GM23338 (cell line): ENCODE results near the gene TBC1D19. TPM values are rescaled to one million over a fixed set of nuclear protein-coding genes. Genes with fewer than 3 reads are reported as not detected.

Experiments
- ATAC-seq: fragments of 200-7000 bp; cut with Tn5 transposase; 3 replicates; pipeline ENCODE4 v1.9.1; 2020
- DNase-seq: peaks from one replicate; pipeline ENCODE4 v3.0.0-alpha.2; 2015; ENCODE audit warnings: low spot score
- H2AFZ ChIP-seq: fragments of 200-600 bp; sonication (generic); 2 replicates; pipeline ENCODE4 v1.8.0; 2016; ENCODE audit warnings: antibody characterized with exemption, mild to moderate bottlenecking, moderate library complexity
- H3F3A ChIP-seq: fragments of 200-600 bp; sonication (generic); replicated peaks from 2 replicates; pipeline ENCODE4 v1.8.0; 2017; ENCODE audit warnings: antibody characterized with exemption, mixed run types, low read depth
- H3K27ac ChIP-seq: fragments of 200-600 bp; sonication (generic); 2 replicates; pipeline ENCODE4 v1.6.1; 2016; ENCODE audit warnings: low read depth
- H3K27me3 ChIP-seq: fragments of 200-600 bp; sonication (generic); 2 replicates; pipeline ENCODE4 v1.8.0; 2016; ENCODE audit warnings: mild to moderate bottlenecking, mixed run types, moderate library complexity; ENCODE audit not compliant: insufficient read depth
- H3K36me3 ChIP-seq: fragments of 200-600 bp; sonication (generic); 2 replicates; pipeline ENCODE4 v1.8.0; 2016; ENCODE audit warnings: mild to moderate bottlenecking; ENCODE audit not compliant: insufficient read depth
- H3K4me1 ChIP-seq: fragments of 200-600 bp; sonication (generic); 2 replicates; pipeline ENCODE4 v1.8.0; 2016; ENCODE audit warnings: mild to moderate bottlenecking, moderate library complexity; ENCODE audit not compliant: insufficient read depth
- H3K4me2 ChIP-seq: fragments of 200-600 bp; sonication (generic); 2 replicates; pipeline ENCODE4 v1.7.1; 2017; ENCODE audit warnings: mixed run types
- H3K4me3 ChIP-seq: fragments of 200-600 bp; sonication (generic); 2 replicates; pipeline ENCODE4 v1.6.1; 2016; ENCODE audit warnings: mixed run types
- H3K79me2 ChIP-seq: fragments of 200-600 bp; sonication (generic); replicated peaks from 2 replicates; pipeline ENCODE4 v1.8.0; 2017; ENCODE audit warnings: mild to moderate bottlenecking; ENCODE audit not compliant: insufficient read depth
- H3K9me2 ChIP-seq: fragments of 200-600 bp; sonication (generic); 2 replicates; pipeline ENCODE4 v1.8.0; 2017; ENCODE audit not compliant: insufficient read depth
- H4K20me1 ChIP-seq: fragments of 200-600 bp; sonication (generic); replicated peaks from 2 replicates; pipeline ENCODE4 v1.8.0; 2017; ENCODE audit warnings: mild to moderate bottlenecking; ENCODE audit not compliant: insufficient read depth
- H3K27ac Mint-ChIP-seq: 2 replicates; pipeline ENCODE4 v1.8.0; 2020; ENCODE audit warnings: inconsistent platforms, mild to moderate bottlenecking, moderate library complexity, mixed read lengths
- H3K27me3 Mint-ChIP-seq: 3 replicates; pipeline ENCODE4 v1.8.0; 2022; ENCODE audit warnings: low read depth, mild to moderate bottlenecking, moderate library complexity, mixed read lengths, inconsistent platforms; ENCODE audit not compliant: insufficient read depth, poor library complexity
- H3K36me3 Mint-ChIP-seq: 3 replicates; pipeline ENCODE4 v1.8.0; 2021; ENCODE audit warnings: low read depth, mild to moderate bottlenecking, inconsistent platforms, moderate library complexity, mixed read lengths
- H3K4me1 Mint-ChIP-seq: 3 replicates; pipeline ENCODE4 v1.8.0; 2020; ENCODE audit warnings: mild to moderate bottlenecking, inconsistent platforms, mixed read lengths
- H3K4me3 Mint-ChIP-seq: 3 replicates; pipeline ENCODE4 v1.8.0; 2021; ENCODE audit warnings: moderate library complexity, mild to moderate bottlenecking, inconsistent platforms, mixed read lengths
- H3K9me3 Mint-ChIP-seq: 3 replicates; pipeline ENCODE4 v1.8.0; 2020; ENCODE audit warnings: moderate library complexity, mild to moderate bottlenecking, inconsistent platforms, mixed read lengths
- CREB1 ChIP-seq: fragments of 250-450 bp; sonication (Bioruptor Pico); IDR thresholded peaks from 2 replicates; pipeline ENCODE4 v1.5.0; 2020; ENCODE audit warnings: low read depth, mild to moderate bottlenecking, moderate library complexity
- ETS1 ChIP-seq: IDR thresholded peaks from 2 replicates; pipeline ENCODE4 v1.6.1; 2016; ENCODE audit warnings: antibody characterized with exemption
- EZH2 ChIP-seq: fragments of 200-600 bp; sonication (generic); IDR thresholded peaks from one replicate; pipeline ENCODE4 v1.8.0; 2017; ENCODE audit warnings: antibody characterized with exemption, mild to moderate bottlenecking, low read depth; ENCODE audit not compliant: unreplicated experiment
- EZH2phosphoT487 ChIP-seq: fragments of 200-600 bp; sonication (generic); IDR thresholded peaks from one replicate; pipeline ENCODE4 v1.8.1; 2018; ENCODE audit warnings: antibody characterized with exemption; ENCODE audit not compliant: unreplicated experiment
- JUNB ChIP-seq: IDR thresholded peaks from one replicate; pipeline ENCODE4 v1.6.1; 2016; ENCODE audit warnings: antibody characterized with exemption; ENCODE audit not compliant: unreplicated experiment
- NANOG ChIP-seq: IDR thresholded peaks from 2 replicates; pipeline ENCODE4 v1.6.1; 2016; ENCODE audit warnings: antibody characterized with exemption, borderline replicate concordance
- POLR2AphosphoS5 ChIP-seq: IDR thresholded peaks from 2 replicates; pipeline ENCODE4 v1.6.1; 2016; ENCODE audit warnings: antibody characterized with exemption, low read depth
- STAT1 ChIP-seq: IDR thresholded peaks from one replicate; pipeline ENCODE4 v1.6.1; 2016; ENCODE audit warnings: antibody characterized with exemption; ENCODE audit not compliant: unreplicated experiment
- ZNF114 ChIP-seq: fragments of 250-450 bp; sonication (Bioruptor Pico); IDR thresholded peaks from 2 replicates; pipeline ENCODE4 v1.5.0; 2020; ENCODE audit warnings: mild to moderate bottlenecking, moderate library complexity
- ZNF331 ChIP-seq: fragments of 250-450 bp; sonication (Bioruptor Pico); IDR thresholded peaks from 2 replicates; pipeline ENCODE4 v1.5.0; 2020; ENCODE audit warnings: low read depth, mild to moderate bottlenecking, moderate library complexity
- polyA plus RNA-seq: library from polyadenylated mRNA; unstranded; fragments of >200 nt; fragmentation: Nextera tagmentation; extraction: Ambion mirVana; gene quantifications from 2 replicates; pipeline ENCODE4 v1.2.1, GENCODE V29; 2016
- total RNA-seq: library from RNA; depleted of rRNA; stranded (reverse); fragments of >200 nt; shearing (Covaris generic); gene quantifications from 2 replicates; pipeline ENCODE4 v1.2.3, GENCODE V29; 2014
- TF ChIP-seq, protein P1 (sequence below): IDR thresholded peaks from one replicate; pipeline ENCODE4 v1.6.1; 2018; ENCODE audit warnings: antibody characterized with exemption; ENCODE audit not compliant: unreplicated experiment
- TF ChIP-seq, protein P2 (sequence below): fragments of 250-450 bp; sonication (Bioruptor Pico); IDR thresholded peaks from 2 replicates; pipeline ENCODE4 v1.5.0; 2020; ENCODE audit warnings: mild to moderate bottlenecking, moderate library complexity
- TF ChIP-seq, protein P3 (sequence below), 2 experiments: fragments of 200-600 bp in 1 of 2; sonication (generic) in 1 of 2; conservative IDR thresholded peaks; 2 replicates each; pipeline versions ENCODE4 v1.5.1 to v1.6.1; 2016 to 2017; ENCODE audit warnings: antibody characterized with exemption in 2 of 2, low read depth in 2 of 2, mild to moderate bottlenecking in 2 of 2, moderate library complexity in 1 of 2

Gene TBC1D19
- total and polyA plus RNA-seq, 2 experiments from 2014 or later = 1.9 to 4.3 TPM

DNA sequence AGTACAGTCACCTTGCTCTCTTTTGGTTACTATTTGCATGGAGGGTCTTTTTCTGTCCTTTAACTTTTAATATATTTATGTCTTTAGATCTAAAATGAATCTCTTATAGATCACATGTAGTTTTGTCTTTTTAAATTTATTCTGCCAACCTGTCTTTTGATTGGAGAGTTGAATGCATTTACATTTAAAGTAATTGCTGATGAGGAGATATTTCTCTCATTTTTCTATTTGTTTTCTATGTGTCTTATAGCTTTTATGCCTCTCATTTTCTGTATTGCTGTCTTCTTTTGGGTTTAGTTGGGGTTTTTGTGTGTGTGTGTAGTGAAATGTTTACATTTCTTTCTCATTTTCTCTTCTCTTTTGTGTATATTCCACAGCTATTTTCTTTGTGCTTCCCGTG lies 123.5 kb downstream of the TBC1D19 start (continued):
- TF ChIP-seq CREB1 (CRISPR knock-in tag) = no peak
- no peak for TF ChIP-seq EZH2
- no peak for TF ChIP-seq EZH2phosphoT487

DNA sequence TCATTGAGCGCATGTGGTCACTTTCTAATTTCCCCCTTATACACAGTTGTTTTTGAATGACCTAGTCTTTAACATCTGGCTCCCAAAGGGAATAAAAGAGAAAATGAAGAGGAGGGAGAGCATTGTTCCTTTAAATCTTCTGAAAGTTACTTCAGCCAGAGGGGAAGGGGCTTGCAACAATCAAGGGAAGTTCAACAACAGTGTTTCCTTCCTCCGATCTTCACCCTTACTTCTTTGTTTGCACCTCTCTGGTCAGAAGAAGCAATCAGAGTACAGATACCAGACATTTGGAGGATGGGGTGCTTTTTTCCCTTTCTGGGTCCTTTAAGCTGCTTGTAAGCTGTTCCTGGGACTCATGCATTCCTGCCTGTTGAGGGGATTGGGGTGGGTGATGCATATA lies 125.4 kb downstream of the TBC1D19 start:
- no peaks in the 10 kb centered on the region for H3K27me3 Mint-ChIP-seq

More for the DNA sequence above, 125.4 kb downstream of the TBC1D19 start:
- no peaks in the 10 kb centered on the region for H3K4me1 ChIP-seq
- H3K4me1 Mint-ChIP-seq = peaks cover 5% of the 10 kb centered on the region; the same call in 2 of the 3 replicates
- H4K20me1 ChIP-seq = no peaks in the 10 kb centered on the region
- H3K36me3 Mint-ChIP-seq = no peaks in the 10 kb centered on the region
- no peaks in the 10 kb centered on the region for H3K27me3 ChIP-seq
- no peaks in the 10 kb centered on the region for H3K79me2 ChIP-seq
- no peak overlapping the region for H3K27ac Mint-ChIP-seq
- no peak overlapping the region for H3K4me3 ChIP-seq
- ATAC-seq (no peak), DNase-seq (no peak)
- H3K27ac ChIP-seq = no peak overlapping the region
- TF ChIP-seq ETS1 (no peak), ZNF114 (CRISPR knock-in tag) (no peak), NANOG (no peak), CREB1 (CRISPR knock-in tag) (no peak), POLR2AphosphoS5 (no peak), JUNB (no peak), ZNF331 (no peak), EZH2phosphoT487 (no peak), STAT1 (no peak), EZH2 (no peak)
- TF ChIP-seq, protein P1, sequence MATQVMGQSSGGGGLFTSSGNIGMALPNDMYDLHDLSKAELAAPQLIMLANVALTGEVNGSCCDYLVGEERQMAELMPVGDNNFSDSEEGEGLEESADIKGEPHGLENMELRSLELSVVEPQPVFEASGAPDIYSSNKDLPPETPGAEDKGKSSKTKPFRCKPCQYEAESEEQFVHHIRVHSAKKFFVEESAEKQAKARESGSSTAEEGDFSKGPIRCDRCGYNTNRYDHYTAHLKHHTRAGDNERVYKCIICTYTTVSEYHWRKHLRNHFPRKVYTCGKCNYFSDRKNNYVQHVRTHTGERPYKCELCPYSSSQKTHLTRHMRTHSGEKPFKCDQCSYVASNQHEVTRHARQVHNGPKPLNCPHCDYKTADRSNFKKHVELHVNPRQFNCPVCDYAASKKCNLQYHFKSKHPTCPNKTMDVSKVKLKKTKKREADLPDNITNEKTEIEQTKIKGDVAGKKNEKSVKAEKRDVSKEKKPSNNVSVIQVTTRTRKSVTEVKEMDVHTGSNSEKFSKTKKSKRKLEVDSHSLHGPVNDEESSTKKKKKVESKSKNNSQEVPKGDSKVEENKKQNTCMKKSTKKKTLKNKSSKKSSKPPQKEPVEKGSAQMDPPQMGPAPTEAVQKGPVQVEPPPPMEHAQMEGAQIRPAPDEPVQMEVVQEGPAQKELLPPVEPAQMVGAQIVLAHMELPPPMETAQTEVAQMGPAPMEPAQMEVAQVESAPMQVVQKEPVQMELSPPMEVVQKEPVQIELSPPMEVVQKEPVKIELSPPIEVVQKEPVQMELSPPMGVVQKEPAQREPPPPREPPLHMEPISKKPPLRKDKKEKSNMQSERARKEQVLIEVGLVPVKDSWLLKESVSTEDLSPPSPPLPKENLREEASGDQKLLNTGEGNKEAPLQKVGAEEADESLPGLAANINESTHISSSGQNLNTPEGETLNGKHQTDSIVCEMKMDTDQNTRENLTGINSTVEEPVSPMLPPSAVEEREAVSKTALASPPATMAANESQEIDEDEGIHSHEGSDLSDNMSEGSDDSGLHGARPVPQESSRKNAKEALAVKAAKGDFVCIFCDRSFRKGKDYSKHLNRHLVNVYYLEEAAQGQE = no peak
- TF ChIP-seq, protein P2, sequence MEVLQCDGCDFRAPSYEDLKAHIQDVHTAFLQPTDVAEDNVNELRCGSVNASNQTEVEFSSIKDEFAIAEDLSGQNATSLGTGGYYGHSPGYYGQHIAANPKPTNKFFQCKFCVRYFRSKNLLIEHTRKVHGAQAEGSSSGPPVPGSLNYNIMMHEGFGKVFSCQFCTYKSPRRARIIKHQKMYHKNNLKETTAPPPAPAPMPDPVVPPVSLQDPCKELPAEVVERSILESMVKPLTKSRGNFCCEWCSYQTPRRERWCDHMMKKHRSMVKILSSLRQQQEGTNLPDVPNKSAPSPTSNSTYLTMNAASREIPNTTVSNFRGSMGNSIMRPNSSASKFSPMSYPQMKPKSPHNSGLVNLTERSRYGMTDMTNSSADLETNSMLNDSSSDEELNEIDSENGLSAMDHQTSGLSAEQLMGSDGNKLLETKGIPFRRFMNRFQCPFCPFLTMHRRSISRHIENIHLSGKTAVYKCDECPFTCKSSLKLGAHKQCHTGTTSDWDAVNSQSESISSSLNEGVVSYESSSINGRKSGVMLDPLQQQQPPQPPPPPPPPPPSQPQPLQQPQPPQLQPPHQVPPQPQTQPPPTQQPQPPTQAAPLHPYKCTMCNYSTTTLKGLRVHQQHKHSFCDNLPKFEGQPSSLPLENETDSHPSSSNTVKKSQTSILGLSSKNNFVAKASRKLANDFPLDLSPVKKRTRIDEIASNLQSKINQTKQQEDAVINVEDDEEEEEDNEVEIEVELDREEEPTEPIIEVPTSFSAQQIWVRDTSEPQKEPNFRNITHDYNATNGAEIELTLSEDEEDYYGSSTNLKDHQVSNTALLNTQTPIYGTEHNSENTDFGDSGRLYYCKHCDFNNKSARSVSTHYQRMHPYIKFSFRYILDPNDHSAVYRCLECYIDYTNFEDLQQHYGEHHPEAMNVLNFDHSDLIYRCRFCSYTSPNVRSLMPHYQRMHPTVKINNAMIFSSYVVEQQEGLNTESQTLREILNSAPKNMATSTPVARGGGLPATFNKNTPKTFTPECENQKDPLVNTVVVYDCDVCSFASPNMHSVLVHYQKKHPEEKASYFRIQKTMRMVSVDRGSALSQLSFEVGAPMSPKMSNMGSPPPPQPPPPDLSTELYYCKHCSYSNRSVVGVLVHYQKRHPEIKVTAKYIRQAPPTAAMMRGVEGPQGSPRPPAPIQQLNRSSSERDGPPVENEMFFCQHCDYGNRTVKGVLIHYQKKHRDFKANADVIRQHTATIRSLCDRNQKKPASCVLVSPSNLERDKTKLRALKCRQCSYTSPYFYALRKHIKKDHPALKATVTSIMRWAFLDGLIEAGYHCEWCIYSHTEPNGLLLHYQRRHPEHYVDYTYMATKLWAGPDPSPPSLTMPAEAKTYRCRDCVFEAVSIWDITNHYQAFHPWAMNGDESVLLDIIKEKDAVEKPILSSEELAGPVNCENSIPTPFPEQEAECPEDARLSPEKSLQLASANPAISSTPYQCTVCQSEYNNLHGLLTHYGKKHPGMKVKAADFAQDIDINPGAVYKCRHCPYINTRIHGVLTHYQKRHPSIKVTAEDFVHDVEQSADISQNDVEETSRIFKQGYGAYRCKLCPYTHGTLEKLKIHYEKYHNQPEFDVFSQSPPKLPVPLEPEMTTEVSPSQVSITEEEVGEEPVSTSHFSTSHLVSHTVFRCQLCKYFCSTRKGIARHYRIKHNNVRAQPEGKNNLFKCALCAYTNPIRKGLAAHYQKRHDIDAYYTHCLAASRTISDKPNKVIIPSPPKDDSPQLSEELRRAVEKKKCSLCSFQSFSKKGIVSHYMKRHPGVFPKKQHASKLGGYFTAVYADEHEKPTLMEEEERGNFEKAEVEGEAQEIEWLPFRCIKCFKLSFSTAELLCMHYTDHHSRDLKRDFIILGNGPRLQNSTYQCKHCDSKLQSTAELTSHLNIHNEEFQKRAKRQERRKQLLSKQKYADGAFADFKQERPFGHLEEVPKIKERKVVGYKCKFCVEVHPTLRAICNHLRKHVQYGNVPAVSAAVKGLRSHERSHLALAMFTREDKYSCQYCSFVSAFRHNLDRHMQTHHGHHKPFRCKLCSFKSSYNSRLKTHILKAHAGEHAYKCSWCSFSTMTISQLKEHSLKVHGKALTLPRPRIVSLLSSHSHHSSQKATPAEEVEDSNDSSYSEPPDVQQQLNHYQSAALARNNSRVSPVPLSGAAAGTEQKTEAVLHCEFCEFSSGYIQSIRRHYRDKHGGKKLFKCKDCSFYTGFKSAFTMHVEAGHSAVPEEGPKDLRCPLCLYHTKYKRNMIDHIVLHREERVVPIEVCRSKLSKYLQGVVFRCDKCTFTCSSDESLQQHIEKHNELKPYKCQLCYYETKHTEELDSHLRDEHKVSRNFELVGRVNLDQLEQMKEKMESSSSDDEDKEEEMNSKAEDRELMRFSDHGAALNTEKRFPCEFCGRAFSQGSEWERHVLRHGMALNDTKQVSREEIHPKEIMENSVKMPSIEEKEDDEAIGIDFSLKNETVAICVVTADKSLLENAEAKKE (CRISPR knock-in tag) = no peak
- TF ChIP-seq, protein P3, sequence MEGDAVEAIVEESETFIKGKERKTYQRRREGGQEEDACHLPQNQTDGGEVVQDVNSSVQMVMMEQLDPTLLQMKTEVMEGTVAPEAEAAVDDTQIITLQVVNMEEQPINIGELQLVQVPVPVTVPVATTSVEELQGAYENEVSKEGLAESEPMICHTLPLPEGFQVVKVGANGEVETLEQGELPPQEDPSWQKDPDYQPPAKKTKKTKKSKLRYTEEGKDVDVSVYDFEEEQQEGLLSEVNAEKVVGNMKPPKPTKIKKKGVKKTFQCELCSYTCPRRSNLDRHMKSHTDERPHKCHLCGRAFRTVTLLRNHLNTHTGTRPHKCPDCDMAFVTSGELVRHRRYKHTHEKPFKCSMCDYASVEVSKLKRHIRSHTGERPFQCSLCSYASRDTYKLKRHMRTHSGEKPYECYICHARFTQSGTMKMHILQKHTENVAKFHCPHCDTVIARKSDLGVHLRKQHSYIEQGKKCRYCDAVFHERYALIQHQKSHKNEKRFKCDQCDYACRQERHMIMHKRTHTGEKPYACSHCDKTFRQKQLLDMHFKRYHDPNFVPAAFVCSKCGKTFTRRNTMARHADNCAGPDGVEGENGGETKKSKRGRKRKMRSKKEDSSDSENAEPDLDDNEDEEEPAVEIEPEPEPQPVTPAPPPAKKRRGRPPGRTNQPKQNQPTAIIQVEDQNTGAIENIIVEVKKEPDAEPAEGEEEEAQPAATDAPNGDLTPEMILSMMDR (conservative IDR thresholded peaks at IDR 0.05; ENCODE audit: low read depth in 2 of 2) = no peak
- no peaks in the 10 kb centered on the region for H3F3A ChIP-seq
- no peaks in the 10 kb centered on the region for H3K36me3 ChIP-seq
- no peaks in the 10 kb centered on the region for H3K9me2 ChIP-seq
- H2AFZ ChIP-seq = no peak overlapping the region
- H3K4me2 ChIP-seq = no peak overlapping the region
- H3K9me3 Mint-ChIP-seq = no peaks in the 10 kb centered on the region; the same call in 2 of the 3 replicates
- H3K4me3 Mint-ChIP-seq = no peak overlapping the region
